Superior temporal gyrus (tissue), 1 donor: ENCODE measurements around the gene WIPF3.
"Not testable (repeated sequence)": the region's sequence is repeated elsewhere in the genome, so short reads cannot be mapped to it uniquely, and the experiment has no call there.

Experiments used
- DNase-seq: peaks from one replicate; pipeline ENCODE4 v3.0.0-alpha.2; 2016; ENCODE audit errors: extremely low spot score

The WIPF3 gene

DNA sequence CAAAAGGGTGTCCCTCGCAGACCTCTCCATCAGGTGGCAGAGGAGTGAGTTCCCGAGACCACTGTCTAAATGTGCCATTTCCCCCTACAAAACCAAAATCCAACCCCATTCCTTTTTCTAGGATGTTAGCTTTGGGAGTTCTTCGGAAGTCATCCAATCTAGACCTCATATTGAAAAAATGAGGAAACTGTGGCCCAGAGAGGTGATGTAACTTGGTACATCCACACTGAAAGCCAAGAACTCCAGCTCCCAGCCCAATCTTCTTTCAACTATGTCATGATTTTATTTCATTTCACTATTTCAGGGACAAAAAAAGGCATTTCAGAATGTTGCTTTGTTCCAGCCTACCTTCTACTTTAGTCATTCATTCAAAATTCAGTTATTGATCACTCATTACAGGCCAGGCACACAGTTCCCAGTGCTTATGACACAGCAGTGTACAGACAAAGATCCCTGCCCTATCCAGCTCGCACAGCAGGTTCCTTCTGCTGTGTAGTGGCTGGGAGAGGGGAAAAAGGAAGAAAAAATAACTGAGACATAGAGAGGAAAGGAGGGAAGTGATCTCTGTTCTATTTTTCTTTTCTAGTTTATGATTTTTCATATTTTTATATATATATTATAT lies 147.5 kb downstream of the WIPF3 start:
- DNase-seq, result no peak

DNA sequence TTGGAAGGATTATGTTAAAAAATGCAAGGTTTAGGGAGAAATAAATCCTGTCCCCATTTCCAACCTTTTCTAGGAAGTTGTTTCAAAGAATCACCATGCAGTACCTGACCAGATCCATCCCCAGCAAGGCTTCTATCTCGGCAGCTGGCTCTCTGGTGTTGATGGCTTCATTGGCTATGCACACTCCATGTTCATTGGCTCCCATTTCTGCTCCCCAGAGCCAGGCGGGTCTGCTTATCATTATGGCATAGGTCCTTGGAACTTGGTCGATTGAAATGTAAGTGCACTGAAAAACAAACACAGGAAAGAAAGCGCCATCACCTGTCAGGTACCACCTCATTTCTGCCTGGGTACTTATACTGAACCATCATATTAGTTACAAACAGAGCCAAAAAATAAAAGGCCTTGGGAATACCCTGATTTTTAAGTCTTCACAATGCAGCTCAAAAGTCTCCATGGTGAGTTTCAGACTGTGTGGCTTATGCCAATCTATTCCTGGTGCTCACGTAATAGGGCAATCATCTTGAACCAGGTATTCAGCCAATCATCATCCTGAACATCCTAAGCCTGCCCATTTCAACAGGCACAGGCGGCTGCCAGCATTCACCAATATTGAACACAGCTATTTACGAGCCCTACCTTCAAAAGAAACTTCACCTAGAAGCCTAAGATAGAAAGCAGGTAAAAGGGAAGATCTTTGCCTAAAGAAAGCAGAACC lies 148.9 kb downstream of the WIPF3 start:
- DNase-seq, result no peak

DNA sequence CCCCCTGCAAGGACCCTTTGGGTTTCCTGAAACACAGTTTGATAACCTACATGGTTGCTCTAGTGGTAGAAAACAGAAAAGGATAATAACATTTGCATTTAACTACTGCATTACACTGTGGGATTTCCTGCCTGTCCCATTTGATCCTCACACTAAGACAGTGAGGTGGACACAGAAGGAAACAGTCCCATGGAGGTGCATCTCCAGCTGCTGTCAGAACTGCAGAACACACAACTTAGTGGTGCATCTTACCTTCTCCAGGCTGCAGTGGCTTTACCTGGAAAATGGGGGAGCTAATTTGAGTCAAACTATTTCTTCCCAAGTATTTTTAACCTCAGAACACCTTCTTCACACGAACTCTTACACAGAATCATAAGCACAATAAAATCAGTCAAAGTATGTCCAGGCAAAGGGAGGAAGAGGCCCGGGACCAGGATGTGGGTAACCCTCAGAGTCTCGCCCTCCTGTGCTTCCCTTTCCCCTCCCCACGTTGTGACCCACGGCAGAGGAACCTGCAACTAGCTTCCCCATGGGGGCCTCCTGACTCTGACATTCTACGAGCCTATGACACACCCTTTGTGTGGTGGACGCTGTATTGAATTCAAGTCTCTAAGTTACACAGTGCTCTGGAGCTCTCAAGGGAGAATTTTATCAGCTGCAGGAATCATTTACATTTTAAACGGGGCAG lies 149.6 kb downstream of the WIPF3 start:
- DNase-seq, result no peak

DNA sequence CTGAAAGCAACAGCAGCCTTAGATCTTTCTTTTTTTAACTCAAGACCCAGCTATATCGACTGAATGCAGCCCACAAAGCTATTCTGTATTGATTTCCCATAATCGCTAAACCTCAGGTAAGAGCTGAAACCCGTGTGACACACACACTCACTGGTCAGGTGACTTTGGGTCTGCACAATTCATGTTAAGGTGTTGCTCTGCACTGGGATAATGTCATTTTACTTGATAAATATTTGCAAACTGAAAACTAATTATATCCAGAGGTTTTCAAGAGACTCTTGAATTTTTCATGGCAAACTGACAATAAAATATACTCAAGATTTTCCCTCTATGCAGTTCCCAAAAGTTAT lies 150.2 kb downstream of the WIPF3 start:
- no peak for DNase-seq

DNA sequence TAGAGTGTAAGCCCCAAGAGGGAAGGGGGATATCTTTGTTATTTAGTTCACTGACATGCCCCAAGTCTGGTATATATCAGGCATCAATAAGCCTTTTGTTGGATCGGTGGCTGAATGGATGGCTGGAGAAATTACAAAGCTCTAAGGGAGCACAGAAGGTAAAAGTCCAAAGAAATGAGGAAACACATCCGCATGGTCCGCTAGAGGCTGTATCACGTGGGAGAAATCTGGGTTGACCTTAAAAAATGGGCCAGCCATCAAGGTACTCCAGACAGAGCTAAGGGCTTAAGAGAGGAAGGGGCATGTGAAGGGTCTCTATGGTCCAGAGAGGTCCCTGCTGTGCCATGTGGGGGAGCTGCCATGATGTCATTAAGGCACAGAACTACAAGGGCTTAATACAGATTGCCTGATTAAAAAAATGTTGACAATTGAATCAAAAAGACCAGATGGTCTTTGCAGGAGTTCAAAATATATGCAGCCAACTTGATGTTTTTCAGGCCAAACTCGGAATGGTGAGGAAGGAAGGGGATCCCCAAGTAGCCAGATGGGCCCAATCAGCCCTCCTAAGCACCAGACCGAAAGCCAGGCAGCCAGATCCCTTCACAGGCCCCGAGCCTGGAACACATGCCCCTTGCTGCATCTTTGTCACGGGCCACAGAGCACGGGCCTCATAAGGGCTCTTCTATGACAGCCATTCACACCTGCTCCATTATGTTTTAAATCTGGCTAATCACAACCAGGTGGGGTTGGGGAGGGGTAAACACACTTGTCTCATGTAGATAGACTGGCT lies 151.4 kb downstream of the WIPF3 start:
- DNase-seq, result no peak

DNA sequence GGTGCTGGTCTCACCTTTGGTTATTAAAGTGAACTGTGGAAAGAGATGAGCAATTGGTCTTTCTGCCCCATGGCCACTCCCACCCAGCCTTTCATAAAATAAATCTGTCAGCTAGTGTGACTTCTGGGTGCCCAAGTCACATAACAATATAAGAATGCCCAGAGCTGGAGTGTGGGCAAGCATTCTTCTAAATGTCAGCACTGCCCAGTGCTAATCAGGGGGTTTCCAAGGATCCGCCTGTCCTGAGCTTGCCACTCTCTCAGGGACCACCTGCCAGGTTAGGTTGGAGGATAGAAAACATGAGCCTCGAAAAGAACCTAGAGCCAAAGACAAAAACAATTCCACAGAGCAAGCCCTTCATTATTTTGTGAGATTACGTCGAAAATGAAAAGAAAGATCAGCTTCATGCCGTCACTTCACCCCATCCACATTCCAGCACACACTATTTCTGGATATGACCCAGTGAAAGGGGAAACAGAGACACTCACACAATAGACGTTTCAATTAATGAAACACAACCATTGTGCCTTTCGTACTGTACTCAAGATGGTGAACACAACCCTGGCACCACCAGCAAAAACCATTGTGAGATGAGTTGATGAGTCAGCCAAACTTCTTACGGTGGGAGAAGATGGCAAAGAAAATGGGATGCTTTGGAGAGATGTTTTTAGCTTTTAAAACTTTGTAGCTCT lies 152.5 kb downstream of the WIPF3 start:
- DNase-seq, result no peak

DNA sequence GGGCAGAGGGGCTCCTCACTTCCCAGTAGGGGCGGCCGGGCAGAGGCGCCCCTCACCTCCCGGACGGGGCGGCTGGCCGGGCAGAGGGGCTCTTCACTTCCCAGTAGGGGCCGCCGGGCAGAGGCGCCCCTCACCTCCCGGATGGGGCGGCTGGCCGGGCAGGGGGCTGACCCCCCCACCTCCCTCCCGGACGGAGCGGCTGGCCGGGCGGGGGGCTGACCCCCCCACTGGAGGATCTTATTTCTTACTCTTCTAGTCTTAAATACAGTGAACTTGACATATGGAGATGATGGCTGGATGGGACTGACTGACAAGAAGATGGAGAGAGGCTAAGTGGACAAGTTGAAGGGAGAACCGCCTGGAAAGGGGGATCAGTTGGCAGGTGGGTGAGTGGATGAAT lies 155.3 kb downstream of the WIPF3 start:
- not testable (repeated sequence) for DNase-seq

DNA sequence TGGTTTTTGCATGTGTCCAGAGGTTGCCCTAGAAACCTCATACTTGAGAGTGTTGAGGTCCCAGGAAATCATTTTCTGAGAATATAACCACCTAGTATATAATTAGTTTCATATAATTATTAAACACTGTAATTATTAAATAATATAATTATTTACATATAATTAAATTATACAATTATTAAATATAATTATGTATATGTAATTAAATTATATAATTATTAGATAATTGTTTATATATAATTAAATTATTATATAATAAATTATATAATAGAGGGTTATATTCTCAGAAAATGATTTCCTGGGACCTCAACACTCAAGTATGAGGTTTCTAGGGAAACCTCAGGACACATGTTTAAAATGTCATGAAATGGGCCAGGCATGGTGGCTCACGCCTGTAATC lies 155.7 kb downstream of the WIPF3 start:
- no peak for DNase-seq

DNA sequence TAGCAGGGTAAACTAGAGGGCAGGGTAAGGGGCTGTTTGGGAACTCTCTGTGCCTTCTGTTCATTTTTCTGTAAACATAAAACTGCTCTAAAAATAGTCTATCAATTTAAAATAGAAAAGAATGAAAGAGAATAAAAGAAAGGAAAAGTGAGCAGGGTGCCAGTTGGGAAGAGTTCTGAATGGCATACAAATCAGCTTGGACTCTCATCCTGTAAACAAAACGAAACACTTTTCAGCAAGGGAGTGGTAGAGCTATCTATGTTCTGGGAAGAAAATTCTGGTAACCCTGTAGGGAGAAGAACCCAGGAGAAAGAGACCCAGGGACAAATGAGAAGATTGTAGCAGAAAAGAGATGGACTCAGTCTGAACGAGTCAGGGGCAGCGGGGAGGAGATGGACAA lies 158.7 kb downstream of the WIPF3 start:
- peak; percentile 63 for DNase-seq
